Measurements from ENCODE around the gene RASGRP3. TPM values are rescaled to one million over a fixed set of nuclear protein-coding genes. Genes with fewer than 3 reads are reported as not detected.

RASGRP3 gene
- total and polyA plus RNA-seq, 9 of the 15 experiments (the other 6 are each of a cell fraction or from before 2014, with no cell fraction given): 0.18 to 1.7 (median 1.2) TPM

- Histone ChIP-seq H3K9me3 (replicated peaks; ENCODE audit: control insufficient read depth, insufficient read depth, low read depth, low read length) (no peaks in the 10 kb centered on the region), H3K79me2 (ENCODE audit: control insufficient read depth, insufficient read depth, low read length) (no peaks in the 10 kb centered on the region), H3K9me1 (ENCODE audit: control insufficient read depth, insufficient read depth, low read length) (no peaks in the 10 kb centered on the region), H3K9ac (ENCODE audit: insufficient read depth in 1 of 2, low read depth in 2 of 2, low read length in 2 of 2) (peak overlapping the region in 1 of 2 experiments; percentile 54; a peak in 3 of 4 replicates), H3K4me3 (peak overlapping the region; percentile 5; the same call in 1 of the 2 replicates), H3K27me3 (ENCODE audit: control insufficient read depth in 2 of 2, insufficient read depth in 2 of 2, low read length in 2 of 2) (peaks cover 3 to 13% of the 10 kb centered on the region in 2 experiments; a peak in 2 of 5 replicates), H2AFZ (ENCODE audit: low read depth, low read length) (peak overlapping the region; percentile 74), H3K36me3 (ENCODE audit: control insufficient read depth, insufficient read depth, low read length) (no peaks in the 10 kb centered on the region), H3K4me2 (ENCODE audit: insufficient read depth, low read length) (peak overlapping the region; percentile 90), H4K20me1 (replicated peaks; ENCODE audit: control insufficient read depth, insufficient read depth, low read length) (no peaks in the 10 kb centered on the region), H3K4me1 (replicated peaks in 1 of 2; ENCODE audit: control insufficient read depth in 2 of 2, insufficient read depth in 2 of 2, low read length in 2 of 2) (peaks cover 10 to 41% of the 10 kb centered on the region in 2 experiments), H3K27ac (ENCODE audit: extremely low read depth, low read depth, low read length) (peak overlapping the region; percentile 61; the same call in 2 of the 3 replicates)
- in situ Hi-C loops (cut with MboI) (no loop called here), intact Hi-C loops (cut with micrococcal nuclease) (no loop called here)
- BruUV-seq (replicated peaks): no TSS peak
- ATAC-seq: peak; percentile 72
- WGBS (ENCODE audit: insufficient coverage, low coverage, missing lambda C conversion rate): 15% methylated on average over 18 of the region's 20 CpGs
- ChIA-PET CTCF (ENCODE audit: low intra/inter-chr PET ratio) (no interaction called here), POLR2A (no interaction called here)
- DNase-seq (ENCODE audit: extremely low read depth in 1 of 4, low spot score in 3 of 4): peak; percentile 24 to 68 (median 44)
- peak; percentile 78 for FAIRE-seq
- peak; percentile 87 for TF ChIP-seq TRIM24 (IDR thresholded peaks at IDR 0.05)
- TF ChIP-seq ZNF639 (CRISPR knock-in tag; conservative IDR thresholded peaks at IDR 0.05 in 1 of 2, IDR thresholded peaks at IDR 0.05 in 1 of 2): no peak
- TF ChIP-seq ZBTB8A (IDR thresholded peaks at IDR 0.05; ENCODE audit: partially characterized antibody): no peak
- TF ChIP-seq ZNF395 (CRISPR knock-in tag; IDR thresholded peaks at IDR 0.05): 0 out of 2 replicates have a peak, but pooled peaks have one; percentile 73
- TF ChIP-seq TFAP4 (CRISPR knock-in tag; IDR thresholded peaks at IDR 0.05; ENCODE audit: borderline replicate concordance): peak; percentile 18; the same call in 1 of the 2 replicates
- TF ChIP-seq STAT5A (IDR thresholded peaks at IDR 0.05; ENCODE audit: borderline replicate concordance, low read length): peak; percentile 42; the same call in 1 of the 2 replicates
- TF ChIP-seq POLR2G (IDR thresholded peaks at IDR 0.05; ENCODE audit: low read depth, low read length): no peak
- peak; percentile 71; the same call in 1 of the 2 replicates for TF ChIP-seq ZSCAN32 (CRISPR knock-in tag; IDR thresholded peaks at IDR 0.05)
- peak; percentile 92 for TF ChIP-seq CREM (IDR thresholded peaks at IDR 0.05; ENCODE audit: low read depth)
- peak; percentile 67; the same call in 1 of the 2 replicates for TF ChIP-seq BRD4 (IDR thresholded peaks at IDR 0.05)
- TF ChIP-seq ATF3 (IDR thresholded peaks at IDR 0.05): peak; percentile 90
- TF ChIP-seq ATF3 (CRISPR knock-in tag; conservative IDR thresholded peaks at IDR 0.05): no peak
- TF ChIP-seq ZBTB12 (CRISPR knock-in tag; IDR thresholded peaks at IDR 0.05): peak; percentile 60; the same call in 1 of the 2 replicates
- TF ChIP-seq JUNB (CRISPR knock-in tag; conservative IDR thresholded peaks at IDR 0.05): no peak
Observed at GRCh38 chr2:33477473-33478468, 1.3 kb downstream of the RASGRP3 start.

Data from K562 (cell line).